NCI-H1694 treated with DMSO at 0.1 percent for 48 hours (cell line): Measurements from ENCODE around the gene NCK2.

Source experiments
- DNase-seq: peaks from one replicate; lab custom pipeline; 2025; lab: John Stamatoyannopoulos, UW

NCK2 gene

DNA sequence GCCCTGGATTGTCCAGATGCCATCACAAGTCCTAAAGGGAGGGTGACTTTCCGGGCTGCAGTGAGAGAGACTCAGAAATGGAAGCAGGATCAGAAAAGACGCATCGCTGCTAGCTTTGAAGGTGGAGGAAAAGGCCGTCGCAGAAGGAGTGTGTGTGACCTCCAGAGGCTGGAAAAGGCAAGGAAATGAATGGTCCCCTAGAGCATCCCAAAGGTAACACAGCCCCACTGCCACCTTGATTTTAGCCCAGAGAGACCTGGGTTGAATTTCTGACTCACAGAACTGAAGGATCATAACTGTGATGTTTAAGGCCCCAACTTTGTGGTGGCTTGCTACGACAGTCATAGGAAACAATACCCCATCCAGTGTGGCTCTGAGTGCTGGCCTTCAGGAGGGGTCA, 8.6 kb upstream of the NCK2 start:
- no peak for DNase-seq

DNA sequence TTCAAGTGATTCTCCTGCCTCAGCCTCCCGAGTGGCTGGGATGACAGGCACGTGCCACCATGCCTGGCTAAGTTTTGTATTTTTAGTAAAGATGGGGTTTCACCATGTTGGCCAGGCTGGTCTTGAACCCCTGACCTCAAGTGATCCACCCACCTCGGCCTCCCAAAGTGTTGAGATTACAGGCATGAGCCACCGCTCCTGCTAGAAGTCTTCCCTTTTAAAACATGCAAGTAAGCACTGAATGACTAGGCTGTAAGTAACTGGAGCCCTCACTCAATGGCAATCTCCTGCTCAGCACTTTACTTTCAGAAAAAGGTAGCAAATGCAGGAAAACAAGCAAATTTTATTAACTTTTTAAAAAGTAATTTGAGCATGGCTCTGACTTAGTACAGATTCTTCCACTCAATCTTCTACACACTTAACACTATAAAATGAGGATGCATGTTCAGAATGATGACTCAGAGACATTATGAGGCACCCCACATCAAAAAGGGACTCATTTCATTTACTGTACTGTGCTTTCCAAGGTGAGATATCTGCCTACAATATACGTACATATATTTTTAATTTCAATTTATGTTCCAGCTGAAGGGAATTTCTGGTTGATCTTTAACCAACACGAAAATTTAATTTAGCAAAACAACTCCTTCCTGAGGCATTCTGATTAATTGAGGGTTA, 6.6 kb upstream of the NCK2 start:
- DNase-seq, result no peak

DNA sequence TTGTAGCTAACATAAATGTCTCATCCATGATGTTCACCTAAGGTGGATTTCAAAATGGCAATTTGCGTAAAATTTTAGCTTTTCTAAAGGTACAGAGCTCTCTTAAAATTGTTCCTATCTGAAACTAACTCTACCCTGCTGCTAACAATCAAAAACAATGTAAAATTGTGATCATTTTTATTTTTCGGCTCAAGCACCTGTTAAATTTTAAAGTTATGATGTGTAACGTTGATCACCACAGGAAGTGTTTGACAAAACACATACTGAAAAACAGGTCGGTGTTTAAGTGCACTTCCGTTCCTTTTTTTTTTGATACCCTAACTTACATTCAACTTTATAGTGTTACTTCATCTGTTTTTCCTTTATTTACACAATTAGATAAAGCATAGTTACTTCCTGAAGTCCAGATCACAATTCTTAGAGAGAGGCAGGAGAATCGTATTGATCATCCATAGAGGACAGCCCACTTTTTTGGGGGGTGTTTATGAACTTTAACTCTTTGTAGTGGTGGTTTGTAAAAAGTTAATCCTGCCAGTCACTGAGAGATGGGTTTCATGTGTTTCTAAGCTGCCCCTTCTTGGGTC, 6.0 kb upstream of the NCK2 start:
- no peak for DNase-seq

DNA sequence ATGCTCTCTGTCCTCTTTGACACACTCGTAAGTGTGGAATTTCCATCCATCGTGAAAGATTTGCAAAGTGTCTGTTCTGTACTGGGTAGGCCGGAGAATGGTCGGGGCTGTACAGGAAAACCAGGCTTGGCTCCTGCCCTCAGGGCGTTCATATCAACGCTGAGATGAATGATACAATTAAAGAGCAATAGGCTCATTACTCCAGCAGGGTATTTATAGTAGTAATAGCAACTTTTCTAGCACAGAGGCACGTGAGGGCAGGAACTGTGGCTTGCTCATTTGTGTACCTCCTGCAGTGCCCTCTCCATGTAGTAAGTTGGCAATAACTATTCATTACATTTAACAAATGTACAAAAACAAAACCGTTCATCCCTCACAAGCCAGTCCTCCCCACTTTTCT, 5.3 kb upstream of the NCK2 start:
- DNase-seq, result no peak

- DNase-seq, result no peak
These were observed 4.7 kb upstream of the NCK2 start for GRCh38 chr2:105739944-105740530.

DNA sequence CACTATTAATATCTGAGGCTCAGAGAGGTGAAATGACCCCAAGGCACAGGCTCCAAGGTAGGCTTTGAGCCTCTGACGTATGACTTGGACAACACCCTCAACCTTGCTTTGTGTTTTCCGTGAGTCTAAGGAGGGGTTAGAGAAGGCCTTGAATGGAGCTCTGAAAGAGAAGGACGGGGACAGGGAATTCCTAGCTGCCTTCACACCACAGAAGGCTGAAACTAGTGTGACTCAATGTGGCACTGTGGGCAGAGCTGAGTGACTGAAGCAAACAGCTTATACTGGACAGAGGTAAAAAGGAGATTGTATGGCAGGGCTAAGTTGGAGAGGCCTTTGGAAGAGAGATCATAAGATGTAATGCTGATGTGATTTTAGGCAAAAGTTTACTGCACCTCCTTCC, 3.5 kb upstream of the NCK2 start:
- DNase-seq, result no peak

GRCh38 chr2:105741617-105742016, 3.1 kb upstream of the NCK2 start:
- no peak for DNase-seq

GRCh38 chr2:105744091-105744908, 412 bp upstream of the NCK2 start:
- peak; percentile 12 for DNase-seq

GRCh38 chr2:105746177-105747080, 1.7 kb downstream of the NCK2 start:
- DNase-seq, result no peak

GRCh38 chr2:105747254-105747894, 2.7 kb downstream of the NCK2 start:
- no peak for DNase-seq

- no peak for DNase-seq
These were observed 3.3 kb downstream of the NCK2 start for GRCh38 chr2:105747991-105748390.

DNA sequence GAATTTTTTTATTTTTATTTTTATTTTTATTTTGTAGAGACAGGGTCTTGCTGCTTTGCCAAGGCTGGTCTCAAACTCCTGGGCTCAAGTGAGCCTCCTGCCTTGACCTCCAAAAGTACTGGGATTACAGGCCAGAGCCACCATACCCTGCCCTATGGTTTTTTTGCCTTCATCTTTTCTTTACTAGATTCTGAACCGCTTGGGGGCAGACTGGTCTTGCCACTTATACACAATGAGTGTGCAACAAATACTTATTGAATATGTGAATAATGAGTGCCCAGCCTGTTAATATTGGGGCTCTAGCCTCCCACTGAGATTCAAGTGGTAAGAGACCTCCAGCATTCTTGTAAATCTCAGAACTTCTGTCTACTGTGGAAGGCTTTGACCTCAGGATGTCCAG, 3.9 kb downstream of the NCK2 start:
- DNase-seq, result no peak

DNA sequence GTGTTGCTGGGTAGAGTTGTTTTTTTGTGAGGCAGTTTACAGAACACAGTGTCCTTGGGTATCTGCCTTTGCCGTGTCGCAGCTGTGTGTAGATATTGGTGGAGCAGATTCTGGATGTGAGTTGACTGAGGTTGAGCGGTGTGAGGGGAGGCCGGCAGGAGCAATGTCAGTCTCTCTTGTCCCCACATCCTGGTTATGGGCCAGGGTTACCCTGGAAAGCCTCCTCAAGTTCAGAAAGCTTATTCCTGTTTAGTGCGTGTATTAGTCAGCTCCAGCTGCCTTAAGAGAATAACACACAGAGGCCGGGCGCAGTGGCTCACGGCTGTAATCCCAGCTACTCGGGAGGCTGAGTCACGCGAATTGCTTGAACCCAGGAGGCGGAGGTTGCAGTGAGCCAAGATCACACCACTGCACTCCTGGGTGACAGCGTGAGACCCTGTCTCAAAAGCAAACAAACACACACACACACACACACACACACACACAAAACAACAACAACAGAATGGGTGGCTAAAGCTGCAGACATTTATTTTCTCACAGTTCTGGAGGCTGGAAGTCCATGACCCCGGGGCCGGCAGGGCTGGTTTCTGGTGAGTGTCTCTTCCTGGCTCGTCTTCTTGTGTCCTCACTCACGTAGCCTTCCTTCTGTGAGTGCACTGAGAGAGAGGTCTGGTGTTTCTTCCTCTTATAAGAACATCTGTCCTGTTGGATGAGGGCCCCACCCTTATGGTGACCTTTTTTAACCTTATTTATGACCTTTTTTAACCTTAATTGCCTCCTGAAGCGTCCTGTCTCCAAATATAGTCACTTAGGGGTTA, 5.1 kb downstream of the NCK2 start:
- no peak for DNase-seq

GRCh38 chr2:105750735-105751134, 6.0 kb downstream of the NCK2 start:
- no peak for DNase-seq

DNA sequence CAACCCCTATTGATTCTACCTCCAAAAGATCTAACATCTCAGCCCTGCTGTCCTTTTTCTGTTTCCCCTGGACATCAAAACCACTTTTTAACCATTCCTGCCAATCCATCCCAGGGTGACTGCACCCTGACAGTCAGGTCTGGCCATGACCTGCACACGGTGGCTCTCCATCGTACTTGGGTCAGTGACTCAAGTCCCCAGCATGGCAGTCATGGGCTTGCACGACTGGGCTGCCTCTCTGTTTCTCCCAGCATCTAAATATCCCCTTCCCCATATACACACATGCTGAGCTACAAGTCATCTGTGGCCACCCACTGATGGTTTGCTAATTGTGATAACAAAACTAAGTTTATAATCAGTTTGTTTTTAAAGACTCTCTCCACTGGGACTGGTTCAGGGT, 6.6 kb downstream of the NCK2 start:
- no peak for DNase-seq

DNA sequence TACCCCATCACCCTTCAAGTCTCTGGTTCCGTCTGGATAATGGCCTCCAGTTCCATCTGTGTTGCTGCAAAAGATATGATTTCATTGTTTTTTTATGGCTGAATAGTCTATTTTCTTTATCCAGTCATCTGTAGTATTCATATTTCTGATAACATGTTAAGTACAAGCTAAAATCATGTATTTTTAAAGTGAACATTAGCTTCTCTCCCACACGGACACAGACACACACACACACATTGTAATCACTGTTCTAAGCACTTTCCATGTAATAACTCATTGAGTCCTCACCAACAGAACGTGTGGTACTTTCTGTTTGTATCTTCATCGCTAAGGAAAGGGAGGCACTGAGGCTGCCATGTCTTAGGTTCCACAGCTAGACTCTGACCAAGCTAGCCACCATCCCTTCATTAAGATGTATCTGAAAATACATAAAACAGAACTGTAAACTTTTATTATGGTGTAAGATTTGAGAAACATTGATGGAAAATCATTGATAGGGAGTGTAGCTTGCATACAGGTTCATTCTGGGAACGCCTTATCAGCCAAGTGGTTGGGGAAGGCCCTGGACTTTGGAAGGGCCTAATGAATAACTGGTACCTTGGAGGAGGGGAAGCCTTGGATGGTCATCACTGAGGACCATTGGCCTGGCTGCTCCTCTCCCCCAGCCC, 8.1 kb downstream of the NCK2 start:
- DNase-seq, result no peak

DNA sequence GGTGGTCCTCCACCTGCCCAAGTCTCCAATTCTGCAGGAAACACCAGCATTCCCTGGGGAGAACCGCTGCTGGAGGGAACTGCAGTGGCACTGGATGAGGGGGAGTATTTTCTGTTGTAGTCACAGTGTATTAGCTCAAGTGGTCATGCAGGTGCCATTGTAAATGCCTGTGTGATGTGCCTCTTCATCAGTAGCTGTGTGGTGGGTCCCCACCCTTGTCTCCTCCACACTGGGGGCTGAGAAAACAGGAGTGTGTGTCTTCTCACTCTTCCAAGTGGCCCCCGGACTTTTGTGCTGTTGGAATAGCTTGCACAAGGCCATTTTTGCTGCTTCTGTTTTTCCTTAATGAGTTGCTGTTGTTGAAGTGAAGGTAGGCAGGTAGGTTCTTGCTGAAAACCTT, 8.7 kb downstream of the NCK2 start:
- no peak for DNase-seq

GRCh38 chr2:105754011-105754410, 9.3 kb downstream of the NCK2 start:
- no peak for DNase-seq

DNA sequence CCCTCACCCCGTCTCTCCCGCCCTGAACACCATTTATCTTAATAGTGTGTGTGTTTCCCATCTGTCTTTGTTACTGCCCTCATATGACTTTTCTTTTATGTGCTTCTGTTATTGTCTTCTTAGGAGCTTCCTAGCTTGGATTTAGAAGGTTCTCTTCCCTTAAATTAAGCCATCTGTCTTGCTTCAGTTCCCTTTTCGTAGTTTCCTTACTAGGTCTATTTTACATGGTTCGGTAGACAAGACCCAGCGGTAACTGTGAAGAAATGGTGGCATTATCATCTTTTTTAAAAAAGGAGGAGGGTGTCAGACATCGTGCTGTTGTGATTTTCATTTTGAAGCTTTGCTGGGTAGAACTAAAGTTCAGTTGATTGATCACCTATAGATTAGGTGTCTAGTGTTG, 10.3 kb downstream of the NCK2 start:
- no peak for DNase-seq

- no peak for DNase-seq
These were observed 11.2 kb downstream of the NCK2 start for GRCh38 chr2:105755895-105756294.
